Right renal cortex interstitium (tissue), 3 donors: ENCODE measurements around the gene HOXB4. TPM values are rescaled to one million over a fixed set of nuclear protein-coding genes. Genes with fewer than 3 reads are reported as not detected.

ENCODE experiments used
- DNase-seq, 3 donors: peaks; one replicate each; pipeline ENCODE4 v3.0.0-alpha.2; 2013; ENCODE audit warnings: low read depth in 3 of 3, low spot score in 2 of 3
- polyA plus RNA-seq, 3 donors: library from polyadenylated mRNA; unstranded; fragments of 120-200 nt; gene quantifications; one replicate each; pipeline ENCODE4 v1.2.1, GENCODE V29; 2013; ENCODE audit not compliant: insufficient read length in 3 of 3

Gene HOXB4
- polyA plus RNA-seq = 1 to 10 TPM; 6.8 to 9.6 (median 7.8) TPM

- DNase-seq = no peak
Observed at GRCh38 chr17:48577946-48578615, at the start of gene HOXB4. TSS of gene HOXB4 (minus strand) at chr17:48578350. CDS start at chr17:48578319, 31 bp downstream.

GRCh38 chr17:48627118-48627597 lies 49.0 kb upstream of the HOXB4 start:
- no peak for DNase-seq

GRCh38 chr17:48626245-48627117 lies 48.3 kb upstream of the HOXB4 start, which contains the start of gene HOXB9:
TSS of gene HOXB9 (minus strand) at chr17:48626358. CDS start at chr17:48626269, 89 bp downstream.
- no peak for DNase-seq

GRCh38 chr17:48625495-48626244 lies 47.5 kb upstream of the HOXB4 start:
- DNase-seq = no peak

GRCh38 chr17:48624544-48625494 lies 46.7 kb upstream of the HOXB4 start:
- no peak for DNase-seq

GRCh38 chr17:48624118-48624517 lies 46.0 kb upstream of the HOXB4 start:
- DNase-seq = no peak

GRCh38 chr17:48623583-48623982 lies 45.4 kb upstream of the HOXB4 start:
- DNase-seq = no peak

- DNase-seq = no peak
Observed at GRCh38 chr17:48622857-48623256, 44.7 kb upstream of the HOXB4 start.

GRCh38 chr17:48621410-48622392 lies 43.6 kb upstream of the HOXB4 start:
- DNase-seq = no peak

- no peak for DNase-seq
Observed at GRCh38 chr17:48620461-48621139, 42.5 kb upstream of the HOXB4 start.

GRCh38 chr17:48619826-48620449 lies 41.8 kb upstream of the HOXB4 start:
- DNase-seq = no peak

- DNase-seq = no peak
Observed at GRCh38 chr17:48618256-48618896, 40.2 kb upstream of the HOXB4 start.

- DNase-seq = no peak
Observed at GRCh38 chr17:48617471-48618255, 39.5 kb upstream of the HOXB4 start.

GRCh38 chr17:48616717-48617470 lies 38.7 kb upstream of the HOXB4 start:
- DNase-seq = no peak

GRCh38 chr17:48615963-48616716 lies 38.0 kb upstream of the HOXB4 start:
- no peak for DNase-seq
